AG20443 (cell line): Measurements from ENCODE around the gene RHO.
A peak's percentile ranks its signal among the peaks of the same experiment; 100 is the strongest.

Experiments used
- DNase-seq: peaks from one replicate; pipeline ENCODE4 v3.0.0; 2012; ENCODE audit warnings: low spot score, mixed read lengths

The RHO gene

DNA sequence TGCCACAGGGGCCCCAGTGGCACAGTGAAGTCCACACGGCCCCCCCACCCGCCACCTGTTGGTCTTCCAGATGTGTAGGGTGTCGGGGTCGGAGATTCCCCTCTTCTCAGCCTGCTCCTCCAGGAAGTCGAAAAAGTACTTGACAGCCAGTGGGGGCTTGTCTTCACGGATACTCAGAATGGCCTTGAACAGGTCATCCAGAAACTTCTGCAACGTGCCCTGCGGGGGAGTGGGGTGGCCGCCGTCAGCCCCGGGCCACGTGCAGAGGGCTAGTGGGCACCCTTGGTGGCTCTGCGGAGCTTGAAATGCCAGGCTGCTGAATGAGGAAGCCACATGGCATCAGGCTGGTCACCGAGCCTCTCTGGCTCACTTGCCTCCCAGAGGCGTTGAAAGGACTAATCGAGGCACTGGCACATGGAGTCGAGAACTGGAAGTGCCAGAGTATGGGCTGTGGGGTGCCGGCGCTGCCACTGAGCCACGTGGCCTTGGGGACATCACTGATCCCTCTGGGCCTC is 31.2 kb downstream of the RHO start:
- no peak for DNase-seq

- peak; percentile 59 for DNase-seq
These were observed 31.9 kb downstream of the RHO start for GRCh38 chr3:129560269-129560787.

GRCh38 chr3:129560911-129561594 is 32.6 kb downstream of the RHO start:
- DNase-seq = peak; percentile 96

DNA sequence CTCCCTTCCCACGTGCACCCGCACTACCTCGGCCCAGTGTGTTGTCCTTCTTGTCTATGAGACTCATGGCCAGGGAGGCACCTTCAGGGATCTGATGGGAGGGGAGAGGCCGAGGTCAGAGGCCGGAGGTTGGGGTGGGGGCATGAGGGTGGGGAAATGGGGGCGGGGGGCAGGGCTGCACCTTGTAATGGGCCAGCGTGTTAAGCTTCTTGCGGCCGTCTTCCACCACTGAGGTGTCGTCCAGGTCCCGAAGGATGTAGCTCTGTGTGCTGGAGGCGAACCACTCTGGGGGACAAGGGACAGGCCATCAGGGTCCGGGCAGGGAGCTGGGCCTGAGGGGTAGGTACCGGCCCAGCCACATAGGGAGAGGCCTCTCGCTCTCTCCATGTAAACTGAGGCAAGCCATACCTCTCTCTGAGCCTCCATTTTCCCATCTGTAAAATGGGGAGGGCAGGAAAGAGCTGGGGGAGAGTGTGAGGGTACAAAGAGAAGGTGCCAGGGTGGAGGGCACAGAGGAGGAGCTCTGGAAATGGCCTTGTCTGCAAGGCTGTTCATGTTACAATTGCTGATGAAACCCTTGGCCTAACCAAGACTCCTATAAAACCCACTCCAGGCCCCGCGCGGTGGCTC is 33.3 kb downstream of the RHO start:
- no peak for DNase-seq

DNA sequence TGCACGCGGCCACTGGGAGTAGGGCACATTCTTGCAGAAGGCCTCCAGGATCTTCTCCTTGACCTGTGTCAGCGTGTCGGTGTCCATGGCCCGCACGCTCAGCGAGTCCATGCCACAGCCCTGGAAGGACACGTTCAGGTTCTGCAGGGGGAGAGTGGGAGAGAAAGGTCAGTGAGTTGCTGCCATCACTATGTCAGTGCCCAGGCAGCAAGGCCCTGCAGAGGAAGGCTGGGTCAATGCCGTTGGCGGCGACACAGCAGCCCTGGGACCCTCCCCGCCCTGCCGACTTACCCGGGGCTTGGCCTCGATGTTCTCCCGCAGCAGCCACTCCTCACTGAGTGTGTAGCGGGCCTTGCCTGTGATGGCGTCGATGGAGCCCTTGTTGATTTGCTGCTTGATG is 34.4 kb downstream of the RHO start:
- no peak for DNase-seq

GRCh38 chr3:129563332-129563731 is 34.9 kb downstream of the RHO start:
- DNase-seq = no peak

GRCh38 chr3:129563850-129564535 is 35.6 kb downstream of the RHO start:
- DNase-seq = no peak

DNA sequence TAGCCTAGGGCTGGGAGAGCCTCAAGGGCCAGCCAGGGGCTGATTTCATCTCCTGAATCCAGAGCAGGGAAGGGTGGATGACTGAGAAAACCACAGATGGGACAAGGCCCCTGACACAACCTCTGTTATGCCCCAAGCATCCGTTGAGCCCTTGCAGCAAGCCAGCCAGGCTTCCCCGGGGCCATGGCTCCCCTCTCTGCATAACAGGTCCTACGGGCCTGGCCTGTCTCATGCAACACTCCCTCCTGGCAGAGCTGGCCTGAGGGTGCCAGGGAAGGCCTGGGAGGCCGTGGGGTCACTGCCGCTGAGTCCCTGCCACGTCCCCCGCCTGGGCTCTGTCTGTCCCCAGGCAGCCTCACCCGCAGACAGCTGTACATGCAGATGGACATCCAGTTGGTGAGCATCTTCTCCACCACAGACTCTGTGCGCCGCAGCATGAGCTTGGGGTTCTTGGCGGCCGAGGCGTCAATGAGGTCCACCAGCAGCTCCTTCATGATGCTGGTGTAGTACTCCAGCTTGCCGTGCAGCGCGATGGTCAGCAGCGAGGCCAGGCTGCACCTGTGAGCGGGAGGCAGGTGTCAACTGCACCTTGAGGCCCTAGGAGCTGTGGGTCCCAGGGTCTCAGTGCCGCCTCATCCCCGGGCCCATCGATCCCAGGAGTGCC is 36.7 kb downstream of the RHO start:
- no peak for DNase-seq

DNA sequence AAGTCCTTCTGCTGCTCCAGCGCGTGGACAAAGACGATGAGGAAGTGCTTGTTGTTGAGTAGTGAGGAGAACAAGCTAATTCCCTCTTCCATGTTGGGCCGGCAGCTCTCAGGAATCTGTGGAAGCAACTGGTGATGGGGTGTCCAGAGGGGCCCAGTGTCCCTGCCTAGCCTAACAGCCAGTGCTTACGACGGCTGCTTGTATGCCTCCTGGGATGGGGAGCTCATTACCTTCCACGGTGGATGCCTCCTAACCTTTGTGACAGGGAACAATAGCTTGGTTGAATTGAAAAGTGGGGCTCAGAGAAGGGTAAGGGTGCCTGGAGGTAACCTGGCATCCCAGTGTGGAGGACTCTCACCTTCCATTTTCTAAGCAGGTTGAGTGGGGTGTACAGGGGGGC is 37.5 kb downstream of the RHO start:
- no peak for DNase-seq

GRCh38 chr3:129567176-129567705 is 38.8 kb downstream of the RHO start:
- DNase-seq = no peak

- no peak for DNase-seq
These were observed 39.5 kb downstream of the RHO start for GRCh38 chr3:129567939-129568338.

DNA sequence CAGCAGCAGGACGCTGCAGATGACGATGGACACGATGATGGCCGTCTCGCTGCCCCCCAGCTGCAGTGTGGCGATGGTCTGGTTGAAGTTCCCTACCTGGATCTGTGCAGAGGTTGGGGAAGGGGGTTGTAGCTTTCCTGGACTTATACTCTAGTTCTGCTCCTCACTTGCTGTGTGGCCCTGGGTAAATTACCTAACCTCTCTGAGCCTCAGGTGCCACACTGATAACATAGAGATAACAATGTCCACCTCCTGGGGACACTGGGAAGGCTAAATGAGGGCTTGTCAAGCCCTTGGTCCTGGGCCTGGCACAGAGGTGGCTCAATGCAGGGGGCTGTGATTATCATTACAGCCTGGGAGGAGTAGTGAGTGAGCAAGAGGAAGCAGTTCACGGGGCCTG is 41.4 kb downstream of the RHO start:
- DNase-seq = no peak

DNA sequence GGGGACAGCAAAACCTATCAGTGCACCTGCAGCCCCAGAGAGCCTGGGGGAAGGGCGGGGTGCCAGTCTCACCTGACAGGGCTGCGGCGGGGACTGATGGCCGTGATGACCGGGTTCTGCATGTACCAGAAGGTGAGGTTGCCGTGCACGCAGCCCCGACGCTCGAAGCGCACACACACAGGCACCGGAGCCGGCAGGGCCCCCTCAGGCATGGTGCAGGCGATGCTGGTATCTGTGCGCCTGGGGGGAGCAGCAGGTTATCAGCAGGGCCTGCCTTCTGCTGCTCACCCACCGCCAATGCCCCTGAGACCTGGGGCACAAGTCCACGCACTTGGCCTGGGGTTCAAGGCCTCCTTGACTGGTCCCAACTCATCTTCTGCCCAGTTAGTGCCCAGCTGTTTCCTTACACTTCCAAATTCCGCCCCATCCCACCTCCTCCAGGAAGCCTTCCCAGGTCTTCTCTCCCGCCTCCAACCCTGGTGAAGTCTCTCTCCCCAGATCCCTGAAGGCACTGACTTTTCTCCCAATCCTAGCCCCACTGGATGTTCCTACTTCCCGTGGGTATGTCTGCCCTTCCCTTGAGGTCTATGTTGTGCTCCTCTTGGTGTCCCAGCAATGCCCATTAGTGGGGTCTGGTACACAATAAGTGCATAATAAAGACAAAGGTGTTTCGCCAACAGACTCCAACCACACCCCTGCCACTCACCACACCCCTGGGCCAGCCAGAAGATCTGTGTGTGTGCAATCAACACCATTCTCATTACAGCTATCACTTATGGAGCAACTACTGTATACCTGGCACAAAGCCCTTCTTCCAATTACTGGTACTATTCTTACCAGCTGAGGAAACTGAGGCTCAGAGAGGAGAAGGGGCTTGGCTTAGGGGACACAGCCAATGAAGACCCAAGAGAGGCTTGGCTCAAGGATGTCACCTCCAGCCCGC is 43.4 kb downstream of the RHO start:
- DNase-seq = no peak

DNA sequence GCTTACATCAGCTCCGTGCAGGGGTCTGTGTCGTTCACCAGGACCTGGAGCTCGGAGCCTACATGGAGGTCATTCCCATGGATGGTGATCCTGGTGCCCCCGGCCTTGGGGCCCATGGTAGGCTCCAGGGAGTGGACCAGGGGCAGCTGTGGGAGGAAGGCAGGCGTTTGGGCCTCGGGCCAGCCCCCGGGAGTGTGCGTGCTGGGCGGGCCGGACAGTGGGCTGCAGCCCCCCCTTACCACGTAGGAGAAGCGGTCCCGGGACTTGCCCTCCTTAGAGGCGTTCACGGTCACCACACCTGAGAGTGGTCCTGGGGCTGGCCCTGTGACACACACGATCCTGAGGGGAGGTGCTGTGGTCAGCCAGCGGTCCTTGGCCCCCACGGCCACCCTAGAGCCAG is 44.2 kb downstream of the RHO start:
- DNase-seq = no peak

- no peak for DNase-seq
These were observed 45.1 kb downstream of the RHO start for GRCh38 chr3:129573493-129573892.

DNA sequence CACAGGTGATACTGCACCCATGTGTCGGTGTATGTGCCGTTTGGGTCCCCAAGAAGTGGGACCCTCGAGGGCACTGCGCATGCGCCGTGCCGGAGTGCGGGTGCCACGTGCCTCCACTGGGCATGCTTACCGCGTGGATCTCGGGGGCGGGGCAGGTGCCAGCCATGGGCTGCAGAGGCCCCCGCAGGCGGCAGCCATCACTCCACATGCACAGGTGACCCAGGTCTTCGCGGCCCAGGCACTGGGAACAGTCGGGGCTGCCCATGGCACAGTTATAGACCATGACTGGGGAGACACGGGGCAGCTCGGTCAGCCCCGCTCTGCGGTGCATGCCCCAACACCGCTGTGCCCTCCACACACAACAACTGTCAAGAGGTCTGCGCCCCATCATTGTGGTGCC is 45.8 kb downstream of the RHO start:
- DNase-seq = no peak

GRCh38 chr3:129575233-129575996 is 47.0 kb downstream of the RHO start:
- no peak for DNase-seq

DNA sequence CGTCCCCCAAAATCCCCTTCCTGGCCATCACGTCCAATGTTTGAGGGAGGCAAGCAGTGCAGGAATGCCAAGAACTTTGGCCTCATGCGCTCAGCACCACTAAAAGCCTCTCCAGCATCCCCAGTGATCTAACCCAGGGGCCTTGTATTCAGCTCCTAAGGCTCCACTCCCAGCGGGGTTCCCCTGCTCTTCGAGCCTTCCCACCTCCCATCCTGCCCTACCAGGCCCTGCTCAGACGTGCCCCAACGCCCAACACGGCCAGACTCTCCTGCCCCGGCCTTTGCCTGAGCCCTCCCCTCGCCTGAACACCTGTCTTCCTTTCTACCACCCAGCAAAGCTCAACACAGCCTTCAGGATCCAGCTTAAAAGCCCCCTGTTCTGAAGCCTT is 47.6 kb downstream of the RHO start:
- no peak for DNase-seq

DNA sequence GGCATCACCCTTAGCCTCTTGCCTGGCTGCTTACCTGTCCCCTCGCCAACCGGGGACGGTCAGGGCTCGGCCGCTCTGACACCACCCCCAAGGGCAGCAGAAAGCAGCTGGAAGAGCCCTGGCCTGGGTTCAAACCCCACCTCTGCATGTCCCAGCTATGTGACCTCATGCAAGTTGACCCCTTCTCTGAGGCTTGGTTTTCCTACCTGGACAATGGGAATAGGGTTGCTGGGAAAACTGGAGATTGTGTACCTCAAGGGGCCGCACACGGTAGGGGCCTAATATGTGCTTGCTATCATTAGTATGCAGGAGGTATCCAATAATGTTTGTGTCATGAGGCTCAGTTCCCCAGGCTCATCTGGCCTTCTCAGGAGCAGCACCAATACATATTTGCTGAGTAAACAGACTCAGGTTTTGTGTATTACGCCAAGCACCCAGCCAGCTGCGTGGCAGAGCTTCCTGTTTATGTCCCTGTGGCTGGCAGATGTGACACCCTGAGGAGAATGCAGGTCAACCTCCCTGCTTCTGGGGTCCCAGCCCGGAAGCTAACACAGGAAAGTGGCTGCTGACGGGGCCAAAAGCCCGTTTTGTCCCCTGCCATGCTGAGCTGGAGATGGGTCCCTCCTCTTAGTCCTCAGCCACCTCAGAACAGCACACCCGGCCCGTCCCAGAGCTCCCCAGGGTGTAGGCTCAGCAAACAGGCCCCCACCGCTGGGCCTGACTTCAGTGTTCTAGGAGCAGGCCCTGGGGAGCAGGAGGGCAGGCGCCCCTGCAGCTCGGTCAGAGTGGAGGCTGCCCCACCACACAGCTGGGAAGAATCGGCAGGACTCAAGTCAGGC is 48.3 kb downstream of the RHO start:
- no peak for DNase-seq
